ENCODE results near the gene CDIPT.
A peak's percentile ranks its signal among the peaks of the same experiment; 100 is the strongest.

CDIPT gene

DNA sequence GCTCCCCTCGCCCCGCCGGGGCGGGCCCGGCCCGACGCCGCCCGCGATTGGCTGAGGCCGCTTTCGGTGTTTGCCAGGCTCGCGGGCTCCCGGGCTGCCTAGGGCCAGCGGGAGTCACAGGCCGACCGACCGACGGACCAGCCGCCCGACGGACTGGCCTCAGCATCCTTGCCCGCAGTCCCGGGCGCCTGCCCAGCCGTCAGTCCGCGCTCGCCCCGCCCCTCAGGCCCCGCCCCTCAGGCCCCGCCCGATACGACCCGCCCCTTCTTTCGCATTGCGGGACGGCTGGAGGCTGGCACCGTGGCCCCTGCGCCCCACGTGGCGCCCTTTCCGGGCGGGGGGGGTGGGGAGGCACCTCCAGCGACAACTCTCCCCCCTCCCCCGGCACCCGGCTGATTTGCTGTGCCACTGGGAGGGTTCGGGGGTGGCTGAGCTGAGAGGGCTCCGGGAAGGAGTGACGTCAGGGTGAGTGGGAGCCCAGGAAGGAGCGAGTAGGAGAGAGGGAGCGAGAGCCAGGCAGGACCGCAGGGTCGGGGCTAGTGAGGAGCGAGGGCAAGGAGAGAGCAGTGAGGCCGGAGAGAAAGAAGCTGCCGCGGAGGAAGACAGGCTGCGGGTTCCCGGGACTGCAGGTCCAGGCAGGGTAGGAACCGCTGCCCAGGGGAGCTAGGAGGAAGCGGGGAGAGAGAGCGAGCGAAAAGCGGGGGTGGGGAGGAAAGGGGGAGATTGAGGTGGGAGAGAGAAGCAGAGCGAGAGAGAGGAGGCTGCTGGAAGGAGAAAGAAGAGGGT is 37.3 kb upstream of the CDIPT start, which contains the start of gene ASPHD1:
ASPHD1 (plus strand) TSS at position 387 of the 786 bp plus-strand sequence. CDS start 484 bp downstream, outside the sequence.
- TF ChIP-seq, protein P1, sequence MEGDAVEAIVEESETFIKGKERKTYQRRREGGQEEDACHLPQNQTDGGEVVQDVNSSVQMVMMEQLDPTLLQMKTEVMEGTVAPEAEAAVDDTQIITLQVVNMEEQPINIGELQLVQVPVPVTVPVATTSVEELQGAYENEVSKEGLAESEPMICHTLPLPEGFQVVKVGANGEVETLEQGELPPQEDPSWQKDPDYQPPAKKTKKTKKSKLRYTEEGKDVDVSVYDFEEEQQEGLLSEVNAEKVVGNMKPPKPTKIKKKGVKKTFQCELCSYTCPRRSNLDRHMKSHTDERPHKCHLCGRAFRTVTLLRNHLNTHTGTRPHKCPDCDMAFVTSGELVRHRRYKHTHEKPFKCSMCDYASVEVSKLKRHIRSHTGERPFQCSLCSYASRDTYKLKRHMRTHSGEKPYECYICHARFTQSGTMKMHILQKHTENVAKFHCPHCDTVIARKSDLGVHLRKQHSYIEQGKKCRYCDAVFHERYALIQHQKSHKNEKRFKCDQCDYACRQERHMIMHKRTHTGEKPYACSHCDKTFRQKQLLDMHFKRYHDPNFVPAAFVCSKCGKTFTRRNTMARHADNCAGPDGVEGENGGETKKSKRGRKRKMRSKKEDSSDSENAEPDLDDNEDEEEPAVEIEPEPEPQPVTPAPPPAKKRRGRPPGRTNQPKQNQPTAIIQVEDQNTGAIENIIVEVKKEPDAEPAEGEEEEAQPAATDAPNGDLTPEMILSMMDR (IDR thresholded peaks at IDR 0.05; ENCODE audit: insufficient read depth, missing control alignments) = no peak
- FAIRE-seq = no peak
- DNase-seq (ENCODE audit: insufficient read length, low spot score) = peak; percentile 87

- FAIRE-seq (no peak), DNase-seq (ENCODE audit: insufficient read length, low spot score) (peak; percentile 68)
- TF ChIP-seq, protein P1 (IDR thresholded peaks at IDR 0.05; ENCODE audit: insufficient read depth, missing control alignments) = no peak
These were observed 36.6 kb upstream of the CDIPT start, which contains the start of gene SEZ6L2 for GRCh38 chr16:29899516-29900101. SEZ6L2 (minus strand) TSS chr16:29899550; CDS start chr16:29899019, 531 bp downstream.

DNA sequence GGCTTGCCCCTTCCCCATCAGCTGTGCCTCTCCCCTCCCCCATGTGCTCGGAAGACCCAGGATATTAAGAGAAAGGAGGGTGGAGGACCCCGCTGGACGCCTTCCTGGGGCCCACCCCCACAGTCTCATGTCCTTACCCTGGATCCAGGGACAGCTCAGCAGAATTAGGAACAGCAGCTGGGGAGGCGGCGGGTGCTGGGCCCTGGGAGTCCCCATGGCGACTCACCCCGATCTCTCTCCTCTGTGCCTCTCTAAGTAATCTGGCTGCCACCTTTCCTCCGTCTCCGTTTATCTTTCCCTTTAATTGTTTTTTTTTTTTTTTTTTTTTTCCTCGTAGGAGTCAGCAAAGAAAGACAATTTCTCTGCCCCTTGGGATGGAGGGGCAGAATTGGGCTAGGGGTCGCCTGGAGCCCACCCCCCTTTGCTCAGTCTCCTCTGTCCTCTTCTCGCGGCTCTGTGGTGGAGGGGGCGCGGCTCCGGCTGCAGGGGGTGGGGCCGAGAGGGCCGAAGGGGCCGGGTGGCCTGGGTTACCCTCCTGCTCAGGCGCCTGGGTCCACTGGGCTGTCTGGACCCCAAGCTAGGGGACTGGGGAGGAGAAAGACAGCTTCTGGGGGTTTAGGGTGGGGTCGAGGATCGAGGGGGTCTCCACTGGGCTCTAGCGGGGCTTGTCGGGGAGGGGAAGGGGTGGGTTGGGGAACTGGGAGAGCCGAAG is 35.9 kb upstream of the CDIPT start:
- FAIRE-seq (no peak), DNase-seq (ENCODE audit: insufficient read length, low spot score) (no peak)
- TF ChIP-seq, protein P1 (IDR thresholded peaks at IDR 0.05; ENCODE audit: insufficient read depth, missing control alignments) = no peak

DNA sequence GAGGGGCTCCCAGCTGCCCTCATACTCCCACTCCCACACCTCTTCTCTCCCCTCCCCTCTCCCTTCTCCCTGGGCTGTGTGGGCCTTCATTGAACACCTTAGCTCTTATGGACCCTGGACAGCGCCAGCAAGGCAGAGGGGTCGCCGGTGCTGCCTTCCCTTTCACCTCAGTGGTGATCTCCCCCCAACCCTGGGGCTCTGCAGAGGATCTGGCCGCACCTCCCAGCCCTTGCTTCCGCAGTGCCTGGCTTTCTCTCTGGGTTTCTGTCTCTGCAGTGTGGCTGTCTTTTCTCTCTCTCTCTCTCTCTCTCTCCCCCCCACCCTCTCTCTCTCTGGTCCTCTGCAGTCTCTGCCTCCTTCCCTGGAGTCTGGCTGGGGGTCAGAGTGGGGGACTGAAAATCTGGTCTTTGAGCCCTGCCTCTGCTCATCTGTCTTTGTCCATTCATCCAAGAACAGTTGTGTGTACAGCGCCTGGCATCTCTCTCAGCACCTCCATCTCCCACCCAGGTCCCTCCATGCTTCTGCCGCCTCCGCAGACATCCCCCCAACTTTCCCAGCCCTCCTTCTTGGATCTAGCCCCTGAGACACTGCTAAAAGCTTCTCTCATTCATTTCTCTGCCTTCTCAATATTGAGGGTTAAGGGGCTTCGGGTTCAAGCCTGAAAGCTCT is 35.2 kb upstream of the CDIPT start:
- DNase-seq (ENCODE audit: insufficient read length, low spot score) = no peak
- TF ChIP-seq, protein P1 (IDR thresholded peaks at IDR 0.05; ENCODE audit: insufficient read depth, missing control alignments) = no peak
- FAIRE-seq = no peak

- DNase-seq (ENCODE audit: insufficient read length, low spot score) (no peak), FAIRE-seq (no peak)
- TF ChIP-seq, protein P1 (IDR thresholded peaks at IDR 0.05; ENCODE audit: insufficient read depth, missing control alignments) = no peak
These were observed 34.3 kb upstream of the CDIPT start for GRCh38 chr16:29897333-29897732.

GRCh38 chr16:29896841-29897240 is 33.8 kb upstream of the CDIPT start:
- FAIRE-seq (no peak), DNase-seq (ENCODE audit: insufficient read length, low spot score) (no peak)
- TF ChIP-seq, protein P1 (IDR thresholded peaks at IDR 0.05; ENCODE audit: insufficient read depth, missing control alignments) = no peak

Measured in D721Med (cell line).